ENCODE measurements around the gene ZNF830. TPM values are rescaled to one million over a fixed set of nuclear protein-coding genes. Genes with fewer than 3 reads are reported as not detected.

The ZNF830 gene
- total and polyA plus RNA-seq, 9 of the 15 experiments (the other 6 are each of a cell fraction or from before 2014, with no cell fraction given) = 13.1 to 28.7 (median 21.7) TPM

GRCh38 chr17:34961093-34961911 lies at the start of gene ZNF830, which contains the start of gene CCT6B (continued):
- TF ChIP-seq PHTF2 (CRISPR knock-in tag; IDR thresholded peaks at IDR 0.05) (no peak), E2F4 (CRISPR knock-in tag; IDR thresholded peaks at IDR 0.05; ENCODE audit: low read depth) (no peak), NFIC (IDR thresholded peaks at IDR 0.05) (peak; percentile 50), ELF1 (tag; IDR thresholded peaks at IDR 0.05) (peak; percentile 56; the same call in 1 of the 2 replicates), ZBED1 (IDR thresholded peaks at IDR 0.05) (peak; percentile 96), ETV6 (IDR thresholded peaks at IDR 0.05; ENCODE audit: borderline replicate concordance in 1 of 2, low read depth in 2 of 2, low read length in 1 of 2) (no peak), ETV6 (CRISPR knock-in tag; IDR thresholded peaks at IDR 0.05; ENCODE audit: borderline replicate concordance) (no peak), ZNF121 (CRISPR knock-in tag; conservative IDR thresholded peaks at IDR 0.05) (no peak), EGR1 (conservative IDR thresholded peaks at IDR 0.05) (peak; percentile 83), SNRNP70 (optimal IDR thresholded peaks at IDR 0.05; ENCODE audit: low read depth, low read length) (no peak), ZNF639 (CRISPR knock-in tag; conservative IDR thresholded peaks at IDR 0.05 in 1 of 2, IDR thresholded peaks at IDR 0.05 in 1 of 2) (peak in 1 of 2 experiments; percentile 59; a peak in 2 of 4 replicates), TAL1 (IDR thresholded peaks at IDR 0.05) (no peak), ATF1 (CRISPR knock-in tag; IDR thresholded peaks at IDR 0.05) (peak; percentile 71), ATF1 (tag; IDR thresholded peaks at IDR 0.05) (peak; percentile 99), MNT (conservative IDR thresholded peaks at IDR 0.05) (peak; percentile 64 to 87), POU5F1 (IDR thresholded peaks at IDR 0.05; ENCODE audit: borderline replicate concordance, low read depth, low read length, partially characterized antibody) (no peak), STAT5B (CRISPR knock-in tag; IDR thresholded peaks at IDR 0.05) (no peak), TBP (optimal IDR thresholded peaks at IDR 0.05; ENCODE audit: low read depth, low read length) (peak; percentile 93), STAT5A (IDR thresholded peaks at IDR 0.05; ENCODE audit: borderline replicate concordance, low read length) (no peak), GTF2A2 (tag; IDR thresholded peaks at IDR 0.05) (no peak), CCAR2 (IDR thresholded peaks at IDR 0.05; ENCODE audit: low read depth, low read length) (no peak), ZFP36 (IDR thresholded peaks at IDR 0.05; ENCODE audit: low read depth, low read length, partially characterized antibody) (no peak), ZFPM2 (CRISPR knock-in tag; IDR thresholded peaks at IDR 0.05) (no peak), SRSF9 (IDR thresholded peaks at IDR 0.05; ENCODE audit: borderline replicate concordance, low read depth, low read length) (no peak), ZNF830 (CRISPR knock-in tag; IDR thresholded peaks at IDR 0.05) (no peak)

All from K562 (cell line).